ENCODE data around the gene COL21A1. TPM values are rescaled to one million over a fixed set of nuclear protein-coding genes. Genes with fewer than 3 reads are reported as not detected.

The COL21A1 gene
- total RNA-seq, 4 donors from 2014 or later = 4.2 to 15.2 (median 4.9) TPM

- no peak overlapping the region for H3K4me3 ChIP-seq
- no peaks in the 10 kb centered on the region for H3K36me3 ChIP-seq
- DNase-seq (ENCODE audit: low spot score in 2 of 2) = no peak
- 92% methylated on average over 2 of the region's 2 CpGs for WGBS
- no peaks in the 10 kb centered on the region for H3K27me3 ChIP-seq
- TF ChIP-seq CTCF (IDR thresholded peaks at IDR 0.05) (no peak), EP300 (IDR thresholded peaks at IDR 0.05) (no peak), POLR2AphosphoS5 (IDR thresholded peaks at IDR 0.05) (no peak), POLR2A (IDR thresholded peaks at IDR 0.05) (no peak)
- no peaks in the 10 kb centered on the region for H3K9me3 ChIP-seq
- H3K4me1 ChIP-seq = no peaks in the 10 kb centered on the region
- H3K27ac ChIP-seq = no peak overlapping the region
Observed at GRCh38 chr6:56148488-56149186, 98.7 kb downstream of the COL21A1 start.

- Histone ChIP-seq H3K4me3 (no peak overlapping the region), H3K9me3 (no peaks in the 10 kb centered on the region), H3K4me1 (no peaks in the 10 kb centered on the region), H3K27ac (no peak overlapping the region), H3K27me3 (no peaks in the 10 kb centered on the region), H3K36me3 (no peaks in the 10 kb centered on the region)
- no peak for TF ChIP-seq POLR2AphosphoS5 (IDR thresholded peaks at IDR 0.05)
- no peak for TF ChIP-seq CTCF (IDR thresholded peaks at IDR 0.05)
- TF ChIP-seq EP300 (IDR thresholded peaks at IDR 0.05) = no peak
- TF ChIP-seq POLR2A (IDR thresholded peaks at IDR 0.05) = no peak
- WGBS = 93% methylated on average over 2 of the region's 2 CpGs
- no peak for DNase-seq (ENCODE audit: low spot score in 2 of 2)
Observed at GRCh38 chr6:56147766-56148165, 99.6 kb downstream of the COL21A1 start.

- Histone ChIP-seq H3K27ac (no peak overlapping the region), H3K9me3 (no peaks in the 10 kb centered on the region), H3K27me3 (no peaks in the 10 kb centered on the region), H3K36me3 (no peaks in the 10 kb centered on the region), H3K4me3 (no peak overlapping the region), H3K4me1 (no peaks in the 10 kb centered on the region)
- no peak for DNase-seq (ENCODE audit: low spot score in 2 of 2)
- WGBS = 75% methylated on average over 1 of the region's 1 CpG
- TF ChIP-seq POLR2AphosphoS5 (IDR thresholded peaks at IDR 0.05) = no peak
- no peak for TF ChIP-seq POLR2A (IDR thresholded peaks at IDR 0.05)
- no peak for TF ChIP-seq CTCF (IDR thresholded peaks at IDR 0.05)
- TF ChIP-seq EP300 (IDR thresholded peaks at IDR 0.05) = no peak
Observed at GRCh38 chr6:56146086-56146485, 101.3 kb downstream of the COL21A1 start.

- H3K36me3 ChIP-seq = no peaks in the 10 kb centered on the region
- no peaks in the 10 kb centered on the region for H3K9me3 ChIP-seq
- H3K27me3 ChIP-seq = no peaks in the 10 kb centered on the region
- 2% methylated on average over 1 of the region's 1 CpG for WGBS
- DNase-seq (ENCODE audit: low spot score in 2 of 2) = no peak
- TF ChIP-seq EP300 (IDR thresholded peaks at IDR 0.05) (no peak), CTCF (IDR thresholded peaks at IDR 0.05) (no peak), POLR2AphosphoS5 (IDR thresholded peaks at IDR 0.05) (no peak), POLR2A (IDR thresholded peaks at IDR 0.05) (no peak)
- no peak overlapping the region for H3K27ac ChIP-seq
- H3K4me1 ChIP-seq = no peaks in the 10 kb centered on the region
- H3K4me3 ChIP-seq = no peak overlapping the region
Observed at GRCh38 chr6:56145616-56146015, 101.8 kb downstream of the COL21A1 start.

GRCh38 chr6:56144538-56145324, 102.6 kb downstream of the COL21A1 start:
- no peaks in the 10 kb centered on the region for H3K4me1 ChIP-seq
- TF ChIP-seq EP300 (IDR thresholded peaks at IDR 0.05) (no peak), POLR2AphosphoS5 (IDR thresholded peaks at IDR 0.05) (no peak), CTCF (IDR thresholded peaks at IDR 0.05) (no peak), POLR2A (IDR thresholded peaks at IDR 0.05) (no peak)
- DNase-seq (ENCODE audit: low spot score in 2 of 2) = no peak
- H3K9me3 ChIP-seq = no peaks in the 10 kb centered on the region
- H3K27me3 ChIP-seq = no peaks in the 10 kb centered on the region
- H3K4me3 ChIP-seq = no peak overlapping the region
- H3K27ac ChIP-seq = no peak overlapping the region
- WGBS = 55% methylated on average over 4 of the region's 4 CpGs
- H3K36me3 ChIP-seq = no peaks in the 10 kb centered on the region
